Measurements from ENCODE around the gene SLITRK1.

DNA sequence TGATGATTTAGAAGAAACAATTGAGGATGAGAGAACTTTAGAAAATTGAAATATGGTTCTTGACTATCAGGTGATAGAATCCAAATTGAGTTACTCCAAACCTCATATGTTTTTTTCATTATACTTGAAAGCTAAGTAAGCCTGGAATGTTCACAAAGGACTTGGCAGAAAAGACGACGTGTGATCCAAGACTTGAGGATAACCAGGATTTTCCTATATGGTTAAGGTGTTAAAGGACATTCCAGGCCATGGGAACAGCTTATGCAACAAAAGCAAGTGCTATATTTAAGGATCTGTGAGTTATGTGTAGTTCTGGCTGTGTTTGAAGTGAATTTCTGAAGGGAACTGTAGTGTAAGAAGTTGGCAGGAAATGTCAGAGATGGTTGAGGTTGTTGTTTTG is 52.5 kb downstream of the SLITRK1 start:
- TF ChIP-seq CTCF (IDR thresholded peaks at IDR 0.05) (no peak), POLR2A (IDR thresholded peaks at IDR 0.05) (no peak)
